LoVo (cell line): ENCODE data around the gene TNFRSF8.

Experiments used
- DNase-seq: peaks from one replicate; pipeline ENCODE4 v3.0.0-alpha.2; 2016; ENCODE audit warnings: low spot score

TNFRSF8 gene

DNA sequence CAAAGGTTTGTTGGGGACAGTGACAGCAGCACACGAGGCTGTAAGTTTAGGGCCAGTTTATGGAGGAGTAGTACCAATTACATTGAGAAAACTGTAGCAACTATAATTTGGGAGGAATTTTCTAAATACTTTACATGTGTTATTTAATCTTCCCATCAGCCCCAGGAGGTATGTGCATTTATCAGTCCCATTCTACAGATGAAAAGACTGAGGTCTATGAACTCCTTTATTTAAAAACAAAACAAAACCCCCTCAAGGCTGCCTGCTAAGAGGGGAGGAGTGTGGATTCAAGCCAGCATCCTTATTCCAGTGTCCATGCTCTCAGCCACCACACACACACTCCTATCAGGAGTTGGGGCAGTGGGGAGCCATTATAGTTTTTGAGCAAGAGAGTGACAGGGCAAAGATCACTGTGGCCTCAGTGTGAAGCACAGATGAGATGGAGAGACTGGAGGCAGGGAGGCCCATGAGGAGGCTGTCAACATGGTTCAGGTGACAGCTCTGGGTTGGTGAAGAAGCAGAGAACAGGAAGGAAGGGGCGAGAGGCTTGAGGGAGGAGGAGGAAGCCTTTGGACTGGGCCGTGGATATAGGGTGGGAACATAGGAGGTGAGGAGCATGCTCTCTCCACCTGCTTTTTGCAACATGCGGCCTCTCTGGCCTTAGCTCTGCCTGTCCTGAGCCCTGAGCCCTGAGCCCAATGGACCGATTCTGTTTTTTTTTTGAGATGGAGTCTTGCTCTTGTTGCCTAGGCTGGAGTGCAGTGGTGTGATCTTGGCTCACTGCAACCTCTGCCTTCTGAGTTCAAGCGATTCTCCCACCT is 113.4 kb downstream of the TNFRSF8 start:
- DNase-seq, result no peak

DNA sequence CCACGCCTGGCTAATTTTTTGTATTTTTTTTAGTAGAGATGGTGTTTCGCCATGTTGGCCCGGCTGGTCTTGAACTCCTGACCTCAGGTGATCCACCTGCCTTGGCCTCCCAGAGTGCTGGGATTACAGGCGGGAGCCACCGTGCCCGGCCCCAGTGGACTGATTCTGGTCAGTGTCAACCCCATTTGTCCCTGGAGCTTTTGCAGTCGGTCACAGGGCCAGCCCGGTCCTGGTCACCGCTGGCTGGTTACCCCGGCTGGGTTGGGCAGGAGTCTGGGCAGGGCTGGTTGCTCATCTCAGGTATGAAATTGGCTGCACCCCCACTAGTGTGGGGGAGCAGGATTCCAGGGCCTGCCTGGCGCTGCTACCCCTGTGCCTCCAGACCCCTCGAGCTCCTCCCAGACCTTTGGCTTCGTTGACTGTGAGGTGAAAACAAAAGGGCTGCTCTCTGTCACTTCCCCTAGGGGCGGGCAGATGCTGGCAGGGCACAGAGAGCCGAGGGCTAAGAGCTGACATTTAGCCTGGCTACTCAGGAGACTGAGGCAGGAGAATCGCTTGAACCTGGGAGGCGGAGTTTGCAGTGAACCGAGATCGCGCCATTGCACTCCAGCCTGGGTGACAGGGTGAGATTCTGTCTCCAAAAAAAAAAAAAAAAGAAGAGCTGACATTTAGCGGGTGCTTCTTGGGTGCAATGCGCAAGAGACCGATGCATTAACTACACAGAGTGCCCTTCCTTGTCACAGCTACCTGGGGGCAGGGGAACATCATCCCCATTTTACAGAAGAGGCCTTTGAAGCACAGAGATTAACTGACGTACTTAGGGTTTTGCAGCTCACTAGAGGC is 114.3 kb downstream of the TNFRSF8 start:
- no peak for DNase-seq

DNA sequence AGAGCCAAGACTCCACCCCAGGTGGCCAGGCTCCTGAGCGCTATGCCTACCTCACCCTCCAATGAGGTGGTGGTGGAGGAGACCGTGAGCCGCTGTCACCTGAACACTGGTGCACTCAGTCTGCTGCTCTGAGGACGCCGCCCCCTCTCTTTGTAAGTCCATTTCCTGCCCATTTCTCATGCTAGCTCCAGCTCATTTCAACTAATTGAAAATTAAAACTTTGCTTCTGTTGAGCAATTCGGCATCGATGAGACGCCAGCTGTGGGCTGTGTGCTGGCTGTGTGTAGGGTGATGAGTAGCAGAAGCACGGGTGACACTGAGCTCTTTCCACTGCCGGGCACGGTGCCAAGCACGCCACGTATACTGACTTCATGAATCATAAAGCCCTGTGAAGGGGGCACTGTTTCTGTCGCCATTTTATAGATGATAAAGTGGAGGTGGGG is 114.9 kb downstream of the TNFRSF8 start:
- no peak for DNase-seq

DNA sequence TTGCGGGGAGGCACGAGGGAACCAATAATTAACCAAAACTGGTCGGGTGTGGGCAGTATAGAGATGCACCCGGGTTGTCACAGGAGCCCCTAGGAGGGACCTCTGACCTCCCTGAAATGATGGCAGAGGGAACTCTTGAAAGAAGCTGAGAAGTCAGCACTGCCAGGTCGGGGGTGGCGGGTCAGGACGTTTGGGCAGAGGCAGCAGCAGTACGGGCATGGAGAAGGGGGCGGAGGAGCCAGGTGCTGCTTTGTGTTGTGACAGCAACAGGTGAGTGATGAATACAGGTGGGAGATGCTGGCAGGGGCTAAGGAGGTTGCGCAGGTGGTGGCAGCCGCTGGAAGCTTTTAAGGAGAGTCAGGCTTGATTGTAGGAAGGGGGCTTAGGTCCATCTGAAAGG is 115.4 kb downstream of the TNFRSF8 start:
- DNase-seq, result no peak

DNA sequence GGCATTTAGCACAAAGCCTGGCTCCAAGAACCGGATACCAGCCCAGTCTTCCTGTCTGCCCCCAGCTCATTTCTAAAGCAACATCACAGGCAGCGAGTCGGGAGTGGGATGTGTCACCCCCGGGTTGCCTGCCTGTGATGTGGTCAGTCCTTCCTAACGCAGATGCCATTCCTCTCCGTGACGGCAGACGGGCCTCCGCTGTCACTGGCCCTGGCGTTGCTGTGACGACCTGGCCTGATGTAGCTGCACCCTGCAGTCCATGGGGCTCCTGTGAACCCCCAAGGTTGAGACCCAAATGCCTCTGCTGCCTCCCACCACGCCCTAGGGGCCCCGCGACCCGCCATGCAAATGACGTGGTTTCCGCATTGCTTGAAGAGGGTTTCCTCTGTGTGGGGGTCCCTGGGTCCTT is 116.0 kb downstream of the TNFRSF8 start:
- DNase-seq, result no peak

DNA sequence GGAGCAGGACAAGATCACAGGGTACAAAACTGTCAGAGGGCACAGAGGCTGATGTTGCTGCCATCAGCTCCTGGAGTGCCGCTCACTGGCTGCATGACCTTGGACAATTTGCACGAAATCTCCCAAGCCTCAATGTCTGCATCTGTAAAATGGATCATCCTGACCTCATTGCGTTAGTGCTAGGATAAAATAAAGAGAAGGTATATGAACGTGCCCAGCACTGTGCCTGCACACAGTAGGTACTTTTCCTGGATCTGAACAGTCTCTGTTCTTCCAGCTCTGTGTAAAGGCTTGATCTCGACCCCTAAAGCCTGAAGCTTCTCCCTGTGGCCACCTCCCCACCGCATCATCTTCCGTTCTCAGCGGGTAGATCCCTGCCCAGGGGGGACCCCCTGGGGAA is 116.6 kb downstream of the TNFRSF8 start:
- DNase-seq, result no peak

DNA sequence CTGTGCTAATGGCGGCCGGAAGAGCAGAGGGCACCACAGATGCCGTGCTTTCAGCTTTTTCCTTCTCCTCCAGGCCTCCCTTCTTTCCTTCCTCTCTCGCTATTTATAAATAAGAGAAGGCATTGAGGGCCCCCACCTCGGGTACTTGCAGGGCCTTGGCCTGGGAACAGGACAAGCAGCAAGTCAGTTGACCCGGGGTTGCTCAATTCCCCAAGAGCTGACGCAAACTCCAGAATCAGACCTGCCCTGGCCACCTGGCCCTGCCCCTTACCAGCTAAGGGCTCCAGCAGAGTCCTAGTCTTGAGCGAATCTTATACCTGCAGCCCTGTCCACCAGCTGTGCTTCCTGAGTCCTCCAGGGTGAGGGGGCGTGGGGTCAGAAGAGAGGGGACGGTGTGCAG is 117.2 kb downstream of the TNFRSF8 start:
- no peak for DNase-seq

DNA sequence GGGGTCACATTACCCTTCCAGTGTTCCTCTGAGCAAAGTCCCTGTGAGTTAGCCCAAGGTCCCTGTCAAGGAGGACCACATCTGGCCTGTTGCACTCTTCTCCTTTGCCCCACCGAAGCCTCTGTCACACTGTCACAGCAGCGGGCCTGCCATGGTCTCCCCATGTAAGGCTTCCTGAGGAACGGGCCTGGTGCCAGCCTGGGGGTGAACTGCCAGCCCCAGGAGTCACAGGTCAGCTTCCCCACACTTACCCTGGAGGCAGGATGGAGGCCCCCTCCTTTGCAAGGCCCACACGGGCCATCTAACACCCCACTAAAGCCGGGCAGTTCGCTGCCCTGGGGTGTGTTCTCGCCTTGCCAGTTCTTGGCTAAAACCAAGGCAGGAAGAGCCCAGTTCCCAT is 117.8 kb downstream of the TNFRSF8 start:
- no peak for DNase-seq

DNA sequence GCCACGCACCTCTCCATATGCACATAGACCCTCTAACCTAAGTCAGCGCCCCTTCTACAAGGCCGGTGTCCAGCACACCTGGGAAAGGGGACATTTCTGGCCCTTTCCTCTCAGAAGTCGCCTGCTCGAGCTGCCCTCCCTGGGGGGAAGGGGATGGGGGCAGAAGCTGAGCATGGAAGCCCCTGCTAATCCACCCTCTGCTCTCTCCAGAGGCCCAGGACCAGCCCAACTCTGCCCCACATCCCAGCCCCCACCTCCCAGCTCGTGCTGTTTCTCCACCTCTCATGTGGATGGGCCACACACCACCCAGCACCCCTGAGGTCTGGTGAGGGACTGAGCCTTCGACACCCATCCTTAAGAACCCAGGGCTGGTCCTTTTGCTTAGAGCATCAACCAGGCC is 118.5 kb downstream of the TNFRSF8 start:
- DNase-seq, result no peak

DNA sequence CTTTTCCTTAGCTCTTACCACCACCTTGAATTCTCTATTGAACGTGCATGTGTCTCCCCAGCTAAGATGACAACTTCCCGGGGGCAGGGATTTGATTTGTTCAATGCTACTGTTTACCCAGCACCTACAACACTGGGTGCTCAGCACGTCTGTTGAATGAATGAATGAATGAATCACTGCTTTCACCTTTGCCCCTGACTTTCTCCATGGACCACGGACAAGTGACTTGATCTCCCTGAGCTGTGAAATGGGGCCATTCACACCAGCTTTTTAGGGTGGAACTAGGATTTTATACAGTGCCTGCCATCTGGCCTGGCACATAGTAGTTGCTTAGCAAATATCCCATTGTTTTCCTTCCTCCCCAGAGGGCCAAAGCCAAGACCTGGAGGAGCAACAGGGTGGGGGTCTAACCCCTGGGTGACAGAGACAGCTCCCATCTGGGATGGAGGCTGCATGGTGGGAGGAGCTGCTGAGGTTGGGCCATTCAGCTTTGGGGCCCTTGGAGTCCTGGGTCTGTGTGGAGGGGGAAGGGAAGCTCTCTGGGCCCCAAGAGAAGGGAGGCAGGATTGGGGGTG is 119.4 kb downstream of the TNFRSF8 start:
- DNase-seq, result no peak

DNA sequence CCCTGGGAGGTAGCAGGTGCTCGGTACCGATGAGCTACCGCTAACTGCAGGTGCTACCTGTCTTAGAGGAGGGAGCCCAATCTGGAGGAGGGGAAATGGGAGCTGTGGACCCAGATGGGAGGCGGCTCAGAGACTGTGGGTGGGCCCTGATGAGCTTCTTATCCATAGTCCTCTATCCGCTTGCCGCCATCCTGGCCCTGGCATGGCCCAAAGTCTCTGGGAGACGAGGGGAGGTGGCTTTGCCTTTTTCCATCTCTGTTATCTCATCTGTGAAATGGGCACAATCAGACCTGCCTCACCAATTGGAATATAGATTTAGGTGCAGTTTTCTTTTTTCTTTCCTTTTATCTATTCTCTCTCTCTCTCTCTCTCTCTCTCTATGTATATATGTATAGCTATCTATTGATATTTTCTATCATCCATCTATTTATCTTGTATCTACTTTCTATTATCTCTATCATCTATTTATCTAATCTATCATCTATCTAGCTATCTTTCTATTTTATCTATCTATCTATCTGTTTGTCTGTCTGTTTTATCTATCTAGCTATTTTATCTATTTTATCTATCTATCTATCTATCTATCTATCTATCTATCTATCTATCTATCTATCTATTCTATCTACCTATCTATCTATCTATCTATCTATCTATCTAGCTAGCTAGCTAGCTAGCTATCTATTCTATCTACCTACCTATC is 120.1 kb downstream of the TNFRSF8 start:
- DNase-seq, result no peak

DNA sequence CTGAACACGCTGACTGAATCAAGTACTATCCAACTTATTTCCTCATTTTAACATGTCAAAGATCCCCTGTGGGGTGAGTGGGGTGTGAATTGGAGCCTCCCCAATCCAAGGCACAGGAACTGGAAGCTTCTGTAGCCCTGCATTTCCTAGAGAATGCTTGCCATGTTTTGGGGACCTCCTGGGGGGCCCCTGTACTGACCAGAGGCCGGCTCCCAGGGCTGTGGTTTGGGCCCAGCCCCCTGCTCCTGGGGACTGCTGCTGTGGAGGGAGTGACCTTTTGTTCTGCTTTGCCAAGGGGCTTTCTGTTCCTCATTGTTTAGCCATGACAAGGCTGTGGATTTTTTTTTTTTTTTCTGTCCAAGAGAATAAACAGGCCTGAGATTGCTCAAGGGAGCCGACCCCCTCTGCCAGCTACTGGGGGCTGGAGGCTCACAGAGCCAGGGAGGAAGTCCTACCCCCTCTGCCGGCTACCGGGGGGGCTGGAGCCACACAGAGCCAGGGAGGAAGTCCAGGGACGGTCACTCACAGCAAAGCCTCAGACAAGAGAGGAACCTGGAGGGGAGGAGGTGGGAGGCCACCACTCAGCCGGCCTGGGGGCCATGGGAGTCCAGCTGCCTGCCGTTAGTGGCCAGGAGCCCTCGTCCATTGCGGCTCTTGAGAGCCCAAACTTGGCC is 121.0 kb downstream of the TNFRSF8 start:
- DNase-seq, result no peak

DNA sequence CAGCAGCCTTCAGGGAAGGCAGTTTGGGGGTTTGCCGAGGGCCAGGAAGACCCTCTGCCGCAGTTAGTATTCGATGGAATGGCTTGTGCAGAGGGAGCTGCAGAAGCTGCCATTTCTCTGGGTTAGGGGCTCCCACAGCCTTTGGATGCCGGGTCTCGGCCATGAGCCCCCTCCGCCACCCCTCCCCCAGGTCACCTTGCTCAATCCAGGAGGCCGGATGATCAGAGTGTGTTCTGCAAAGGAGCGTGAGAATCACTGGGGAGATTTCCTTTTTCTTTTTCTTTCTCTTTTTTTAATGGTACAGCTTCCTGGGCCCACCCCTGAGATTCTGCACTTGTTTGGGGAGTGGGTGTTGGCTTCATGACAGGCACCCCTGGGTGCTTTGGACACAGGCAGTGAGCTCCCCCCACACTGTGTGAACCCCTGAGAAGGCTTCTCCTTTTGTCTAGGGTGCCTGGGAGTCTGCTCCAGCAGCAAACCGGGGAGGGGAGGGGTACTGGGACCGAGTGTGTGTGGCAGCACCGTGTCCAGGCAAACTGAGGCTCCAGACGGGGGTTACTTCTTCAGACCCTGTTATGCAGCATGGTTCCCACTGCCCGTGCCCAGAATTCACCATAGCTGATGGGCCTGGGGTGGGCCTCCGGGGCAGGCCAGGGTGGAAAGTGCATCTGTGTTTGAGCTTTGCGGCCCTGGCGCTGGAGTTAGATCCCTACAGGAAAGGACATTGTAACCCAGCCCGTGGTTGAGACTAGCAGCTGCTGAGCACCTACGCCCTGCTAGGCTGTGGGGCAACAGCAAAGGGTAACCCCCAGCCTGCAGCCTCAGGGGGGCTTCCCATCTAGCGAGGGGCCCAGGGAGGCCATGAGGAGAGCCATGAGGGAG is 122.2 kb downstream of the TNFRSF8 start:
- no peak for DNase-seq

DNA sequence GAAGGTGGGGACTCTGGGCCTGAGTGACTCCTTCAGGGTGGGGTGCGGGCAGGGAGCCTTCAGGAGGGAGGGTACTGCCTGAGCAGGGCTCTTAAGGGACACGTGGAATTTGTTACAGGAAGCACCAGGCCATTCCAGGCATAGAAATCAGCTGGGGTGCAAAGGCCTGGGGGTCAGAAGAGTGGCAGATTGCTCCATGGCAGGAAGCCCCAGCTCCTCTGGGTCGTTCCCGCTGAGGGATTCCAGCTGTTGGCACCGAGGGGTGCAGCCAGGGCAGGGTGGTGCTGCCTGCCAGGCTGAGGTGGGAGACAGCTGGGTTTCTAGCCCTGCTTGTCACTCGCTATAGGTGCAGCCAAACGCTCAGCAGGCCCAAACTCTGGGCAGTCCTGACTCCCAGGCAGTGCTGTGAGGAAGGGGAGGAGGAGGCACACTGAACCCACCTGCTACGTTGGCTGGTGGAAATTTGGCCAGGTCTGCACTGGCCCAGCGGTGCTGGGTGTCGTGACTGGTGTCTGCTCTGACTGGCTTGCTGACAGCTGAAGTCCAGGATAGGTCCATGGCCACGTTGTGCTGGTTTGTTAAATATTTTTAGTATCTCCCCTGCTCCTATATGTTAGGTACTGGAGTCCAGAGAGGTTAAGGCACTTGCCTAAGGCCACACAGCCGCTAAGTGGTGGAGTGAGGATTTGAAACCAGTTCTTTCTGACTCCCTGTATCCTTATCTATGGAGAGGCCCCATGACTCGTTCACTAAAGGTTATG is 123.0 kb downstream of the TNFRSF8 start:
- no peak for DNase-seq

DNA sequence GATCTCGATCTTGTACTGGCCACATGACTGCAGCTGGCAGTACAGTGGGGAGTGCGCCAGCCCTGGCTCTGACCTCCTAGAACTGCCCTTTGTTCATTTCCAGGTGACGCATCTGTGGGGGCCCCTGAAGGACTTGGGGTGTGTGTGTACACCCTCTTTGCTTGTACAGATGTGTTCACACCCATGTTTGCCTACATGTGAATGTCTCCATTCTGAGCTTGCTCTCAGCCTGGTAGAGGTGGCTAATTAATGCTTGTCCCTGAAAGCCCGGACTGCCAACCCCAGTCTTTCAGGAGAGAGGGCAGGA is 123.5 kb downstream of the TNFRSF8 start:
- DNase-seq, result no peak

DNA sequence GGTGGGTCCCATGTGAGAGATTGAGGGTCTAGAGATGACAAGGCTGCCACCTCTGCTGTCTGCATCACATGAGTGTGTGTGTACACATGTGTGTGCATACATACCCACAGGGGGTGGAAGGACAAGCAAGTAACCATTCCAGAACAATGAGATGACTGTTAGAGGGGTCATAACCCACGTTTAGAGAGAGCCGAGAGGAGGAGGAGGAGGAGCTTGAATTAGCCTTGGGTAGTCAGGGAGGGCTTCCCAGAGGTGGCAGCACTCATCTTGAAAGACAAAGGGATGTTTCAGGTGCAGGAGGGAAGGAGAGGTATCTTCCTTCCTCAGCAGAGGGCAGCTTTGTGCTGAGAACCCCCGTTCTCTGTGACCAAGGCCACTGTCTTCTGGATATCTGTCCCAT is 125.0 kb downstream of the TNFRSF8 start:
- no peak for DNase-seq

DNA sequence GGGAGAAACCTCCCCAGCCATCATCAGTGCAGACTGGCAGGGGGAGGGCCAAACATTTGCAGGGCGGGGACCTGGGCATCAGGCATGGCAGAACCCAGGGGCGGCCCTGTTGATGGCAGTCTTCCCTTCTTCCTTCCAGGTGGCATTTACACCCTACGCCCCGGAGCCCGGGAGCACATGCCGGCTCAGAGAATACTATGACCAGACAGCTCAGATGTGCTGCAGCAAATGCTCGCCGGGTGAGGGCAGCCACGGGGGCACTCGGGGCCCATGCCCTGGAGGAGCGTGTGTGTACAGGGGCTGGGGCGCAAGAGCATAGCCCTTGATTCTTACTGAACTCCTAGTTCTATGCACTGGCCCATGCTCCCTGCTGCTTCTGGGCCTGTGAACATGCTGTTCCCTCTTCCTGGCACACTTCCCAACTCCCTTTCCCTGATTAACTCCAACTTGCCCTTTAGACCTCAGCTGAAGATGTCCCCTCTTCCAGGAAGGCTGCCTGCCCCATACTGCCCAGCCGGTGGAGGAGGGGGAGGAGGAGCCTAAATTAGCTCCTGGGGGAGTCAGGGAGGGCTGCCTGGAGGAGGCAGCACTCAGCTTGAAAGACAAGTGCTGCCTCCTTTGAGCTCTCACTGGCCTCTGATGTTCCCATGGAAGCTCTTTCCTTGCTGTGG is 125.7 kb downstream of the TNFRSF8 start:
- DNase-seq, result no peak

DNA sequence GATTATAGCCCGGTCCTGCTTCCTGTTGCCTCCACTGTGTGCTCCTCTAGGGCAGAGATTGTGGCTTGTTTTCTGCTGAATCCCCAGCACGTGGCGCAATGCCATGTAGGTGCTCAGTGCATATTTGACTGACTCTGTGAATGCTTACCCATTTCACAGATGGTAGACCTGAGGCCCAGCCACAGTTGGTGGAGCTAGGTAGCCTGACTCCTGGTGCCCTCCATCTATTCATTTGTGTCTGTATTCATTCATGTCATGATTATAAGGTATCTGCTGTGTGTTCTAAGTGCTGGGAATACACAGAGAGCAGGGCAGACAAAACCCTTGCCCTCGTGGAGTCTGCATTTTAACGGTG is 126.2 kb downstream of the TNFRSF8 start:
- no peak for DNase-seq

DNA sequence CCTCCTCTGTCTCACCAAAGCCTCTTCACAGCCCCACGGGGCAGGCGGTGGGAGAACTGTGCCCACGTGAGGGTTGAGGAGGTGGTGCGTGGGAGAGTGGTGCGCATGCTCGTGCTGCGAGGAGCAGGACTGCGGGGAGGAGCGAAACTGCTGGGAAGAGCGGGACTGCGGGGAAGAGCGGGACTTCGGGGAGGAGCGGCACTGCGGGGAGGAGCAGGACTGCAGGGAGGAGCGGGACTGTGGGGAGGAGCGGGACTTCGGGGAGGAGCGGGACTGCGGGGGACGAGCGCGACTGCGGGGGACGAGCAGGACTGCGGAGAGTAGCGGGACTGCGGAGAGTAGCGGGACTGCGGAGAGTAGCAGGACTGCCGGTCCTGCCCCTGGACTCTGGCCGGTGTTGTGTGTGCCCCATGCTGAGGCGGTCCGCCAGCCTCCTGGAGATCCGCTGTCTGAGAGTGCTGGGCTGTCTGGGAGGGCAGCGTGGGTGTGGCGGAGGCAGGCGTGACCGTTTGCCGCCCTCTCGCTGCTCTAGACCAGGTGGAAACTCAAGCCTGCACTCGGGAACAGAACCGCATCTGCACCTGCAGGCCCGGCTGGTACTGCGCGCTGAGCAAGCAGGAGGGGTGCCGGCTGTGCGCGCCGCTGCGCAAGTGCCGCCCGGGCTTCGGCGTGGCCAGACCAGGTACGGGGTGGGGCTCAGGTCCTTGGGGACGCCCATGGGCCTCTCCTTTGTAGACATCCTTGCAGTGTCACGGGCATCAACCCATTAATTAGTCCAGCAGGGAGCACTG is 128.3 kb downstream of the TNFRSF8 start:
- DNase-seq, result no peak
